IMR-90 (cell line): ENCODE results near the gene SLC29A2. TPM values are rescaled to one million over a fixed set of nuclear protein-coding genes. Genes with fewer than 3 reads are reported as not detected.

Source experiments
- ATAC-seq: fragments of 200-7000 bp; cut with Tn5 transposase; 2 replicates; pipeline ENCODE4 v1.9.1; 2020; ENCODE audit warnings: low read depth, mild to moderate bottlenecking, moderate library complexity
- BruUV-seq: library from RNA; stranded (reverse); fragments of 400-500 nt; replicated peaks from 2 replicates; lab custom pipeline; 2021; lab: Mats Ljungman, UMichigan
- CTCF ChIA-PET: fragments of 300-600 bp; formaldehyde crosslinking; extraction: SDS; loops from one replicate; lab custom pipeline; 2021; ENCODE audit warnings: antibody characterized with exemption; lab: Yijun Ruan, JAX
- POLR2A ChIA-PET: fragments of 300-600 bp; sonication (Branson Sonifier 250); formaldehyde crosslinking; loops from one replicate; lab custom pipeline; 2022; ENCODE audit warnings: antibody characterized with exemption; ENCODE audit not compliant: unreplicated experiment; lab: Charles Lee
- DNase-seq: peaks from one replicate; pipeline ENCODE4 v3.0.0; 2013
- H2AFZ ChIP-seq: replicated peaks from 2 replicates; pipeline ENCODE3; 2013; ENCODE audit warnings: low read length, mild to moderate bottlenecking; ENCODE audit not compliant: poor library complexity
- H2AK5ac ChIP-seq: 2 replicates; pipeline ENCODE4 v1.6.1; 2013; ENCODE audit warnings: low read depth, low read length, inconsistent platforms
- H2AK9ac ChIP-seq: replicated peaks from 2 replicates; pipeline ENCODE3; 2013; ENCODE audit warnings: mild to moderate bottlenecking, low read depth, low read length, moderate library complexity; ENCODE audit not compliant: poor library complexity
- H2BK120ac ChIP-seq: 2 replicates; pipeline ENCODE4 v1.6.1; 2013; ENCODE audit warnings: low read depth, low read length, inconsistent platforms
- H2BK15ac ChIP-seq: 3 replicates; pipeline ENCODE4 v1.6.1; 2013; ENCODE audit warnings: low read depth, low read length, inconsistent platforms
- H2BK20ac ChIP-seq: 2 replicates; pipeline ENCODE4 v1.6.1; 2013; ENCODE audit warnings: low read depth, mild to moderate bottlenecking, inconsistent platforms, low read length, moderate library complexity
- H2BK5ac ChIP-seq: 2 replicates; pipeline ENCODE4 v1.6.1; 2013; ENCODE audit warnings: mild to moderate bottlenecking, low read depth, low read length, inconsistent platforms; ENCODE audit not compliant: poor library complexity, severe bottlenecking
- H3K14ac ChIP-seq: replicated peaks from 2 replicates; pipeline ENCODE4 v1.6.1; 2013; ENCODE audit warnings: low read depth, low read length, inconsistent platforms
- H3K18ac ChIP-seq: 2 replicates; pipeline ENCODE4 v1.6.1; 2013; ENCODE audit warnings: low read depth, low read length, control low read depth
- H3K23ac ChIP-seq: 2 replicates; pipeline ENCODE4 v1.6.1; 2013; ENCODE audit warnings: low read depth, low read length, inconsistent platforms
- H3K27ac ChIP-seq: 2 replicates; pipeline ENCODE4 v1.5.1; 2013; ENCODE audit warnings: mild to moderate bottlenecking, control low read depth, low read length; ENCODE audit not compliant: insufficient read depth
- H3K27me3 ChIP-seq: 2 replicates; pipeline ENCODE4 v1.6.1; 2013; ENCODE audit warnings: low read length; ENCODE audit not compliant: control insufficient read depth, insufficient read depth
- H3K36me3 ChIP-seq: 2 replicates; pipeline ENCODE4 v1.6.1; 2013; ENCODE audit warnings: low read length, mixed read lengths; ENCODE audit not compliant: control insufficient read depth, insufficient read depth
- H3K4ac ChIP-seq: 2 replicates; pipeline ENCODE4 v1.6.1; 2013; ENCODE audit warnings: low read depth, low read length, inconsistent platforms
- H3K4me1 ChIP-seq: 2 replicates; pipeline ENCODE4 v1.6.1; 2013; ENCODE audit warnings: low read length, mixed read lengths; ENCODE audit not compliant: control insufficient read depth, insufficient read depth
- H3K4me2 ChIP-seq: 2 replicates; pipeline ENCODE4 v1.6.1; 2013; ENCODE audit warnings: low read depth, mild to moderate bottlenecking, control low read depth, low read length, moderate library complexity
- H3K4me3 ChIP-seq: 2 replicates; pipeline ENCODE4 v1.5.1; 2013; ENCODE audit warnings: low read depth, mild to moderate bottlenecking, control low read depth, low read length, moderate library complexity; ENCODE audit not compliant: insufficient read depth
- H3K56ac ChIP-seq: 2 replicates; pipeline ENCODE4 v1.6.1; 2013; ENCODE audit warnings: low read length, inconsistent platforms; ENCODE audit not compliant: insufficient read depth; ENCODE audit errors: extremely low read depth
- H3K79me1 ChIP-seq, 2 experiments: 2 replicates each; pipeline ENCODE4 v1.6.1; 2013; ENCODE audit warnings: low read length in 2 of 2, inconsistent platforms in 1 of 2, low read depth in 1 of 2
- H3K9ac ChIP-seq: 2 replicates; pipeline ENCODE4 v1.6.1; 2013; ENCODE audit warnings: low read depth, low read length, control low read depth
- H3K9me1 ChIP-seq: 2 replicates; pipeline ENCODE4 v1.6.1; 2013; ENCODE audit warnings: low read length, inconsistent platforms; ENCODE audit not compliant: insufficient read depth
- H3K9me3 ChIP-seq: 2 replicates; pipeline ENCODE4 v1.6.1; 2013; ENCODE audit warnings: low read length; ENCODE audit not compliant: control insufficient read depth, insufficient read depth
- H4K20me1 ChIP-seq: 2 replicates; pipeline ENCODE4 v1.6.1; 2013; ENCODE audit warnings: low read length, inconsistent platforms; ENCODE audit not compliant: insufficient read depth
- H4K5ac ChIP-seq: 2 replicates; pipeline ENCODE4 v1.6.1; 2013; ENCODE audit warnings: mild to moderate bottlenecking, low read depth, low read length, control low read depth
- H4K8ac ChIP-seq, 2 experiments: 2 replicates each; pipeline ENCODE4 v1.6.1; 2013; ENCODE audit warnings: low read depth in 2 of 2, low read length in 2 of 2, control low read depth in 1 of 2, inconsistent platforms in 1 of 2
- H4K91ac ChIP-seq: 2 replicates; pipeline ENCODE4 v1.6.1; 2013; ENCODE audit warnings: low read depth, low read length, inconsistent platforms; ENCODE audit not compliant: insufficient read depth
- BHLHE40 ChIP-seq: fragments of 150-350 bp; IDR thresholded peaks from 2 replicates; pipeline ENCODE4 v1.6.1; 2016; ENCODE audit warnings: mild to moderate bottlenecking, low read depth, low read length
- CEBPB ChIP-seq: IDR thresholded peaks from 2 replicates; pipeline ENCODE4 v1.6.1; 2012; ENCODE audit warnings: low read depth, low read length, improper control_type of control experiment
- CHD1 ChIP-seq: IDR thresholded peaks from 2 replicates; pipeline ENCODE4 v1.6.1; 2012; ENCODE audit warnings: low read depth, low read length, improper control_type of control experiment
- CTCF ChIP-seq: conservative IDR thresholded peaks from 2 replicates; pipeline ENCODE4 v1.5.1; 2012; ENCODE audit warnings: mild to moderate bottlenecking, low read depth, low read length, improper control_type of control experiment
- ELK1 ChIP-seq: fragments of 150-350 bp; IDR thresholded peaks from 2 replicates; pipeline ENCODE4 v1.6.1; 2016; ENCODE audit warnings: low read depth, mild to moderate bottlenecking, low read length, moderate library complexity, borderline replicate concordance
- FOS ChIP-seq: fragments of 150-350 bp; IDR thresholded peaks from 2 replicates; pipeline ENCODE4 v1.6.1; 2016; ENCODE audit warnings: low read depth, low read length
- MAFK ChIP-seq: IDR thresholded peaks from 2 replicates; pipeline ENCODE4 v1.6.1; 2012; ENCODE audit warnings: low read depth, low read length, improper control_type of control experiment
- MAZ ChIP-seq: IDR thresholded peaks from 2 replicates; pipeline ENCODE4 v1.6.1; 2012; ENCODE audit warnings: low read depth, mild to moderate bottlenecking, low read length, improper control_type of control experiment, moderate library complexity, borderline replicate concordance
- MXI1 ChIP-seq: IDR thresholded peaks from 2 replicates; pipeline ENCODE4 v1.6.1; 2012; ENCODE audit warnings: low read depth, mild to moderate bottlenecking, low read length, moderate library complexity, borderline replicate concordance
- NFE2L2 ChIP-seq: fragments of 150-350 bp; IDR thresholded peaks from 2 replicates; pipeline ENCODE4 v1.6.1; 2016; ENCODE audit warnings: low read depth, mild to moderate bottlenecking, low read length
- POLR2A ChIP-seq: IDR thresholded peaks from 2 replicates; pipeline ENCODE4 v1.6.1; 2012; ENCODE audit warnings: mild to moderate bottlenecking, low read depth, low read length
- RAD21 ChIP-seq: IDR thresholded peaks from 2 replicates; pipeline ENCODE4 v1.6.1; 2012; ENCODE audit warnings: low read length, improper control_type of control experiment
- RCOR1 ChIP-seq: IDR thresholded peaks from 2 replicates; pipeline ENCODE4 v1.6.1; 2012; ENCODE audit warnings: mild to moderate bottlenecking, low read length, improper control_type of control experiment; ENCODE audit not compliant: insufficient replicate concordance
- RFX5 ChIP-seq: IDR thresholded peaks from 2 replicates; pipeline ENCODE4 v1.8.0; 2012; ENCODE audit warnings: low read depth, mild to moderate bottlenecking, low read length, moderate library complexity
- SMC3 ChIP-seq: fragments of 150-350 bp; IDR thresholded peaks from 2 replicates; pipeline ENCODE4 v1.6.1; 2016; ENCODE audit warnings: low read depth, mild to moderate bottlenecking, antibody characterized with exemption, low read length, moderate library complexity
- USF2 ChIP-seq: fragments of 150-350 bp; IDR thresholded peaks from 2 replicates; pipeline ENCODE4 v1.6.1; 2017; ENCODE audit warnings: mild to moderate bottlenecking, antibody characterized with exemption, low read length, low read depth
- WGBS, 2 experiments: methylation state at CpG; one replicate each; pipeline versions ENCODE4 v1.1.5 to v1.1.7; 2013; ENCODE audit warnings: missing lambda C conversion rate in 2 of 2; ENCODE audit not compliant: insufficient read length in 1 of 2; ENCODE audit errors: extremely low coverage in 2 of 2; 5-methylcytosine and 5-hydroxymethylcytosine counted together
- dilution Hi-C: fragments of 300-500 bp; cut with HindIII; formaldehyde crosslinking; loops from one replicate; pipeline ENCODE4 v1.14.3; 2018; ENCODE audit warnings: low sequenced_read_pairs; ENCODE audit not compliant: unreplicated experiment
- in situ Hi-C: fragments of 300-500 bp; cut with MboI; formaldehyde crosslinking; loops from 3 replicates; pipeline ENCODE4 v1.14.3; 2019; ENCODE audit warnings: low sequenced_read_pairs, inconsistent platforms, mixed read lengths
- intact Hi-C: fragments of 100-400 bp; cut with micrococcal nuclease; formaldehyde crosslinking; loops from 2 replicates; pipeline ENCODE4 v1.10.0; 2022
- polyA plus RNA-seq, 3 experiments: library from polyadenylated mRNA; depleted of rRNA; stranded (reverse); fragments of >200 nt; gene quantifications; 2 replicates each; pipeline ENCODE4 v1.2.3, GENCODE V29; 2012; ENCODE audit warnings: low replicate concordance in 1 of 3
- total RNA-seq: library from RNA; depleted of rRNA; stranded (reverse); fragments of >200 nt; gene quantifications from 2 replicates; pipeline ENCODE4 v1.2.3, GENCODE V29; 2012

The SLC29A2 gene
- total and polyA plus RNA-seq, 2 of the 4 experiments (the other 2 are of a cell fraction) = under 0.01 to 1.2 TPM

- DNase-seq = no peak
- ChIA-PET CTCF (interaction anchor here (0.6 to 1.8 kb wide), 7 partner anchors 9 to 30 kb away, joined by 3 to 8 read pairs (median 7); partner anchors contain the start of genes MRPL11 and NPAS4), POLR2A (no interaction called here)
- peak overlapping the region; percentile 77 for H2BK20ac ChIP-seq
- peak overlapping the region; percentile 76 for H2AK5ac ChIP-seq
- H3K23ac ChIP-seq = peak overlapping the region; percentile 68; the same call in 1 of the 2 replicates
- dilution Hi-C loops = no loop called here
- H3K27ac ChIP-seq = peak overlapping the region; percentile 65
- H3K9me3 ChIP-seq = no peaks in the 10 kb centered on the region
- H4K5ac ChIP-seq = peak overlapping the region; percentile 13; the same call in 1 of the 2 replicates
- no peak overlapping the region for H3K4me3 ChIP-seq
- peak overlapping the region; percentile 38; the same call in 1 of the 2 replicates for H3K18ac ChIP-seq
- intact Hi-C loops = loop anchor here (2.0 kb wide), 1 partner anchor 30 kb away; the partner anchor contains the start of gene MRPL11
- peak overlapping the region; percentile 91 for H3K14ac ChIP-seq
- no peaks in the 10 kb centered on the region for H4K20me1 ChIP-seq
- H3K56ac ChIP-seq = peak overlapping the region; percentile 57
- H3K4me1 ChIP-seq = peaks cover 3% of the 10 kb centered on the region
- peaks cover 12% of the 10 kb centered on the region for H3K27me3 ChIP-seq
- ATAC-seq = no peak; the same call in 1 of the 2 replicates
- H3K4ac ChIP-seq = peak overlapping the region; percentile 98
- peak overlapping the region; percentile 95 for H2BK120ac ChIP-seq
- peak overlapping the region; percentile 4 for H2BK5ac ChIP-seq
- no TSS peak for BruUV-seq
- H2BK15ac ChIP-seq = peak overlapping the region; percentile 91
- H2AK9ac ChIP-seq = peak overlapping the region; percentile 87
- H4K8ac ChIP-seq = peak overlapping the region; percentile 86 to 96
- H4K91ac ChIP-seq = peak overlapping the region; percentile 89
- H3K36me3 ChIP-seq = no peaks in the 10 kb centered on the region
- H3K79me1 ChIP-seq = peaks cover 7 to 24% of the 10 kb centered on the region in 2 experiments; a peak in 3 of 4 replicates
- in situ Hi-C loops = loop anchor here (10.0 kb wide), 1 partner anchor 276 kb away; no protein-coding TSS in a partner anchor
- H3K4me2 ChIP-seq = peak overlapping the region; percentile 29
- peak overlapping the region; percentile 88 for H2AFZ ChIP-seq
- no peak for TF ChIP-seq RCOR1
- no peak for TF ChIP-seq CEBPB
- no peak for TF ChIP-seq CHD1
- TF ChIP-seq FOS = no peak
- TF ChIP-seq USF2 = no peak
- TF ChIP-seq MAZ = no peak
- TF ChIP-seq MXI1 = no peak
- no peak for TF ChIP-seq MAFK
- no peak for TF ChIP-seq NFE2L2
- no peak for TF ChIP-seq SMC3
- no peak for TF ChIP-seq ELK1
- TF ChIP-seq BHLHE40 = no peak
- TF ChIP-seq RFX5 = no peak
- TF ChIP-seq CTCF = no peak
- TF ChIP-seq POLR2A = no peak
- TF ChIP-seq RAD21 = no peak
- H3K9me1 ChIP-seq = peaks cover 11% of the 10 kb centered on the region; the same call in 1 of the 2 replicates
- peak overlapping the region; percentile 51 for H3K9ac ChIP-seq
- WGBS, 2 experiments = no CpG with 5 or more reads among the region's 15 CpGs
Measured at GRCh38 chr11:66409226-66409625, 37.7 kb upstream of the SLC29A2 start.
